ENCODE results near the gene CFAP299. TPM values are rescaled to one million over a fixed set of nuclear protein-coding genes. Genes with fewer than 3 reads are reported as not detected.

Gene CFAP299
- total and polyA plus RNA-seq, 2 of the 8 experiments (the other 6 are each of a cell fraction or from before 2014, with no cell fraction given): not detected

GRCh38 chr4:80931631-80932081 is 596.1 kb downstream of the CFAP299 start:
- no peak overlapping the region for H3K4ac ChIP-seq (replicated peaks; ENCODE audit: insufficient read length, low read depth, low read length)
- H3K4me1 ChIP-seq (replicated peaks in 1 of 4; ENCODE audit: control insufficient read depth in 3 of 4, insufficient read depth in 4 of 4, low read length in 3 of 4): no peaks in the 10 kb centered on the region
- H4K91ac ChIP-seq (replicated peaks; ENCODE audit: insufficient read length, low read length): no peak overlapping the region
- no peak overlapping the region for H4K5ac ChIP-seq (ENCODE audit: insufficient read length, low read depth, low read length)
- TF ChIP-seq PHF8 (conservative IDR thresholded peaks at IDR 0.05; ENCODE audit: low read depth, low read length) (no peak), E2F6 (IDR thresholded peaks at IDR 0.05) (no peak), SP1 (IDR thresholded peaks at IDR 0.05; ENCODE audit: low read depth, low read length) (no peak), YY1 (IDR thresholded peaks at IDR 0.05; ENCODE audit: low read depth, low read length) (no peak), POU5F1 (IDR thresholded peaks at IDR 0.05; ENCODE audit: low read depth, low read length) (no peak)
- H4K20me1 ChIP-seq (replicated peaks in 1 of 2; ENCODE audit: control insufficient read depth in 1 of 2, insufficient read depth in 2 of 2, low read length in 2 of 2): no peaks in the 10 kb centered on the region
- H3K36me3 ChIP-seq (ENCODE audit: control insufficient read depth in 2 of 4, insufficient read depth in 4 of 4, low read length in 3 of 4): no peaks in the 10 kb centered on the region
- H3K79me2 ChIP-seq (ENCODE audit: control insufficient read depth in 1 of 2, insufficient read depth in 2 of 2, low read length in 2 of 2): no peaks in the 10 kb centered on the region
- no peak overlapping the region for H3K23ac ChIP-seq (ENCODE audit: insufficient read length)
- 93% methylated on average over 4 of the region's 4 CpGs; no CpG with 5 or more reads in 1 of the 2 experiments for WGBS, 2 experiments (ENCODE audit: extremely low coverage in 1 of 2, insufficient coverage in 1 of 2, insufficient read length in 1 of 2, insufficient replicate concordance in 2 of 2, low coverage in 1 of 2, low lambda C conversion rate in 2 of 2, missing lambda C conversion rate in 1 of 2)
- no peak overlapping the region for H3K18ac ChIP-seq (ENCODE audit: extremely low read depth, low read length)
- H2BK15ac ChIP-seq (ENCODE audit: low read length): no peak overlapping the region
- no peaks in the 10 kb centered on the region for H3K79me1 ChIP-seq (ENCODE audit: low read depth, low read length)
- H2BK20ac ChIP-seq (ENCODE audit: low read length): no peak overlapping the region
- POLR2A ChIA-PET (ENCODE audit: partially characterized antibody): no interaction called here
- no peaks in the 10 kb centered on the region for H3K23me2 ChIP-seq (ENCODE audit: low read depth, low read length)
- no peak overlapping the region for H4K8ac ChIP-seq (ENCODE audit: extremely low read depth, insufficient read depth, low read length)
- H3K27me3 ChIP-seq (replicated peaks in 1 of 4; ENCODE audit: control insufficient read depth in 3 of 4, extremely low read depth in 1 of 4, insufficient read depth in 3 of 4, low read length in 3 of 4): no peaks in the 10 kb centered on the region
- no peak overlapping the region for H3K4me2 ChIP-seq (ENCODE audit: insufficient read depth in 1 of 2, low read depth in 2 of 2, low read length in 2 of 2)
- H2AFZ ChIP-seq (ENCODE audit: low read length): 0 out of 2 replicates have a peak overlapping the region, but pooled peaks have one; percentile 29
- CTCF ChIA-PET (ENCODE audit: partially characterized antibody): no interaction called here
- no peak overlapping the region for H2AK5ac ChIP-seq (ENCODE audit: low read depth, low read length)
- H2BK12ac ChIP-seq (ENCODE audit: low read depth, low read length): no peak overlapping the region
- H2BK120ac ChIP-seq (replicated peaks; ENCODE audit: low read depth, low read length): no peak overlapping the region
- FAIRE-seq: no peak
- H3K9me3 ChIP-seq (ENCODE audit: insufficient read depth in 2 of 2, low read depth in 1 of 2, low read length in 1 of 2): no peaks in the 10 kb centered on the region
- H3K9ac ChIP-seq (replicated peaks in 1 of 4; ENCODE audit: extremely low read depth in 1 of 4, low read depth in 3 of 4, low read length in 3 of 4): no peak overlapping the region
- H3K14ac ChIP-seq (ENCODE audit: insufficient read length): no peak overlapping the region
- no peak overlapping the region for H3K56ac ChIP-seq (replicated peaks; ENCODE audit: insufficient read length, low read depth, low read length)
- no peak for DNase-seq (ENCODE audit: low read depth in 1 of 2, low spot score in 2 of 2)
- H3K27ac ChIP-seq (ENCODE audit: low read depth, low read length): no peak overlapping the region
- H3K4me3 ChIP-seq (ENCODE audit: extremely low read depth in 1 of 4, insufficient read depth in 2 of 4, low read depth in 3 of 4, low read length in 4 of 4): no peak overlapping the region
- no peak overlapping the region for H2BK5ac ChIP-seq (ENCODE audit: low read depth, low read length)
